ENCODE data around the gene OSM.

DNA sequence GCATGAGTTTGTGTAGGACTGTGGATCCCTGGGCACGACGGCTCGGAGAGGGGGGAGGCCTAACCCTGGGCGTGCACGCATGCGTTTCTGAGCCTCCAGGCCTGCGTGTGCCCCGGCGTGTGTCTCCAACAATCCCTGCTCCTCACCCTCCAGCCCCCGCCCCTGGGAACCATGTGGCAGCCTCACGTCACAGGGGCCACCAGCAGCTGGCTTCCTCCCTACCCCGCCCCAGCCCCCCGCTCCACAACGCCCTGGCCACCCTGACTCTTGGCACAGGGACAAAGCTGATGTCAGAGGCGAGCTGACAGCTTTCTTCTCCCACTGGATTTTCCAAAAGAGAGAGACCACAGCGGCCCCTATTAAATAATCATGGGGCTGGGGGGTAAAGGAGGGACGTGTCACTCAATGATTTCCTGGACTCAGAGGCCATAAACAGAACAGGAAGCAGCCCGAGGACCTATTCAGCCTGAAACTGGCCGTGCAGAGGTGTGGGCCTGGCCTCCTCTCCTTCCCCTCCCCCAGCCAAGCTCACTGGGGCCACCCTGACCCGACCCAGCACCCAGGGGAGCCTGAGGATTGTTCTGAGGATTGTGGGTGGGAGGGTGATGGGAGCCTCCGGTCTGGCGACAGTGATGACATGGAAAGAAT lies 13.3 kb downstream of the OSM start:
- TF ChIP-seq, protein P1, sequence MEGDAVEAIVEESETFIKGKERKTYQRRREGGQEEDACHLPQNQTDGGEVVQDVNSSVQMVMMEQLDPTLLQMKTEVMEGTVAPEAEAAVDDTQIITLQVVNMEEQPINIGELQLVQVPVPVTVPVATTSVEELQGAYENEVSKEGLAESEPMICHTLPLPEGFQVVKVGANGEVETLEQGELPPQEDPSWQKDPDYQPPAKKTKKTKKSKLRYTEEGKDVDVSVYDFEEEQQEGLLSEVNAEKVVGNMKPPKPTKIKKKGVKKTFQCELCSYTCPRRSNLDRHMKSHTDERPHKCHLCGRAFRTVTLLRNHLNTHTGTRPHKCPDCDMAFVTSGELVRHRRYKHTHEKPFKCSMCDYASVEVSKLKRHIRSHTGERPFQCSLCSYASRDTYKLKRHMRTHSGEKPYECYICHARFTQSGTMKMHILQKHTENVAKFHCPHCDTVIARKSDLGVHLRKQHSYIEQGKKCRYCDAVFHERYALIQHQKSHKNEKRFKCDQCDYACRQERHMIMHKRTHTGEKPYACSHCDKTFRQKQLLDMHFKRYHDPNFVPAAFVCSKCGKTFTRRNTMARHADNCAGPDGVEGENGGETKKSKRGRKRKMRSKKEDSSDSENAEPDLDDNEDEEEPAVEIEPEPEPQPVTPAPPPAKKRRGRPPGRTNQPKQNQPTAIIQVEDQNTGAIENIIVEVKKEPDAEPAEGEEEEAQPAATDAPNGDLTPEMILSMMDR (IDR thresholded peaks at IDR 0.05): no peak
- no peak for TF ChIP-seq POLR2A (IDR thresholded peaks at IDR 0.05)
